Thoracic aorta (tissue), 2 donors: Measurements from ENCODE around the gene REC114. TPM values are rescaled to one million over a fixed set of nuclear protein-coding genes. Genes with fewer than 3 reads are reported as not detected.
"Not testable (repeated sequence)": the region's sequence is repeated elsewhere in the genome, so short reads cannot be mapped to it uniquely, and the experiment has no call there.

Experiments used
- ATAC-seq: fragments of 150-250 bp; one replicate; pipeline ENCODE4 v1.8.0; 2017; ENCODE audit warnings: low read depth; ENCODE audit not compliant: insufficient number of reproducible peaks, low FRiP score
- DNase-seq: peaks from one replicate; pipeline ENCODE4 v3.0.0-alpha.2; 2020; ENCODE audit warnings: low spot score
- H3K27ac ChIP-seq, 2 donors: fragments of 200-600 bp; sonication (generic); 1 replicate in 1 of 2; 2 replicates in 1 of 2; pipeline ENCODE4 v1.5.1; 2016; ENCODE audit warnings: mild to moderate bottlenecking in 2 of 2, moderate library complexity in 2 of 2
- H3K27me3 ChIP-seq: fragments of 200-600 bp; sonication (generic); replicated peaks from 2 replicates; pipeline ENCODE4 v1.6.0; 2016; ENCODE audit warnings: mild to moderate bottlenecking; ENCODE audit not compliant: insufficient read depth
- H3K36me3 ChIP-seq: fragments of 200-600 bp; sonication (generic); one replicate; pipeline ENCODE4 v1.5.1; 2016
- H3K4me1 ChIP-seq, 2 donors: fragments of 200-600 bp; sonication (generic); 1 replicate in 1 of 2; 2 replicates in 1 of 2; pipeline versions ENCODE4 v1.5.1 to v1.6.0; 2016; ENCODE audit warnings: low read depth in 2 of 2, mild to moderate bottlenecking in 1 of 2; ENCODE audit not compliant: control insufficient read depth in 1 of 2
- H3K4me3 ChIP-seq: fragments of 200-600 bp; sonication (generic); 2 replicates; pipeline ENCODE4 v1.5.1; 2016; ENCODE audit warnings: mild to moderate bottlenecking
- H3K9me3 ChIP-seq: fragments of 200-600 bp; sonication (generic); 2 replicates; pipeline ENCODE4 v1.5.1; 2016
- CTCF ChIP-seq: fragments of 200-600 bp; sonication (generic); IDR thresholded peaks from one replicate; pipeline ENCODE4 v1.5.1; 2019; ENCODE audit warnings: antibody characterized with exemption
- total RNA-seq, 2 donors: library from RNA; depleted of rRNA; stranded (reverse); fragments of >200 nt; gene quantifications; one replicate each; pipeline versions ENCODE4 v1.1.0 to v1.2.3, GENCODE V29; 2016

Gene REC114
- total RNA-seq, 2 donors from 2014 or later = not detected

- TF ChIP-seq CTCF = no peak
- no peak for ATAC-seq
- H3K4me3 ChIP-seq = no peak overlapping the region
These were observed 16.5 kb upstream of the REC114 start for GRCh38 chr15:73426323-73426994.

GRCh38 chr15:73431329-73431728 lies 11.6 kb upstream of the REC114 start:
- not testable (repeated sequence) for H3K27me3 ChIP-seq, H3K27ac ChIP-seq, H3K9me3 ChIP-seq, H3K4me3 ChIP-seq, H3K4me1 ChIP-seq, H3K36me3 ChIP-seq, DNase-seq, ATAC-seq

More at GRCh38 chr15:73426323-73426994, 16.5 kb upstream of the REC114 start:
- no peak for DNase-seq
- no peak overlapping the region for H3K27ac ChIP-seq
- no peaks in the 10 kb centered on the region for H3K27me3 ChIP-seq
- no peaks in the 10 kb centered on the region for H3K9me3 ChIP-seq
- no peaks in the 10 kb centered on the region for H3K4me1 ChIP-seq
- H3K36me3 ChIP-seq = no peaks in the 10 kb centered on the region

- H3K9me3 ChIP-seq = no peaks in the 10 kb centered on the region
These were observed 9.1 kb upstream of the REC114 start for GRCh38 chr15:73433873-73434272.

GRCh38 chr15:73436613-73437012 lies 6.4 kb upstream of the REC114 start:
- H3K36me3 ChIP-seq = no peaks in the 10 kb centered on the region
- H3K27ac ChIP-seq = no peak overlapping the region
- DNase-seq (no peak), ATAC-seq (no peak)
- H3K4me3 ChIP-seq = no peak overlapping the region
- no peak for TF ChIP-seq CTCF
- H3K9me3 ChIP-seq = no peaks in the 10 kb centered on the region
- H3K27me3 ChIP-seq = no peaks in the 10 kb centered on the region
- H3K4me1 ChIP-seq = no peaks in the 10 kb centered on the region

More at GRCh38 chr15:73433873-73434272, 9.1 kb upstream of the REC114 start:
- Histone ChIP-seq H3K36me3 (no peaks in the 10 kb centered on the region), H3K27ac (no peak overlapping the region), H3K27me3 (no peaks in the 10 kb centered on the region), H3K4me3 (no peak overlapping the region), H3K4me1 (no peaks in the 10 kb centered on the region)
- no peak for DNase-seq
- no peak for ATAC-seq
- TF ChIP-seq CTCF = no peak

- H3K4me3 ChIP-seq = no peak overlapping the region
- DNase-seq (no peak), ATAC-seq (no peak)
- no peak overlapping the region for H3K27ac ChIP-seq
- H3K9me3 ChIP-seq = no peaks in the 10 kb centered on the region
- no peaks in the 10 kb centered on the region for H3K36me3 ChIP-seq
- no peak for TF ChIP-seq CTCF
- H3K27me3 ChIP-seq = no peaks in the 10 kb centered on the region
- H3K4me1 ChIP-seq = no peaks in the 10 kb centered on the region
These were observed 5.3 kb upstream of the REC114 start for GRCh38 chr15:73437543-73438109.

GRCh38 chr15:73438651-73439050 lies 4.3 kb upstream of the REC114 start:
- no peak overlapping the region for H3K4me3 ChIP-seq
- no peak for ATAC-seq
- H3K36me3 ChIP-seq = no peaks in the 10 kb centered on the region
- H3K4me1 ChIP-seq = no peaks in the 10 kb centered on the region
- DNase-seq = no peak
- H3K27me3 ChIP-seq = no peaks in the 10 kb centered on the region
- no peak overlapping the region for H3K27ac ChIP-seq
- H3K9me3 ChIP-seq = no peaks in the 10 kb centered on the region
- no peak for TF ChIP-seq CTCF
